Activated CD8-positive, alpha-beta memory T cell treated with anti-CD3 and anti-CD28 coated beads for 36 hours (primary cell): Measurements from ENCODE around the gene PSG2. TPM values are rescaled to one million over a fixed set of nuclear protein-coding genes. Genes with fewer than 3 reads are reported as not detected.

ENCODE experiments used
- total RNA-seq, 2 experiments: library from RNA; stranded (reverse); gene quantifications; one replicate each; pipeline ENCODE4 v1.2.3, GENCODE V29; 2021

Gene PSG2
- total RNA-seq, 2 experiments from 2014 or later = not detected

Other genes starting within 250 kb of the PSG2 start
- gene PSG1, start 203.0 kb downstream of the PSG2 start, total RNA-seq = not detected
- gene PSG6, start 164.8 kb downstream of the PSG2 start, total RNA-seq = not detected
- not detected for gene PSG7, start 145.5 kb downstream of the PSG2 start, total RNA-seq
- gene PSG11, start 56.2 kb downstream of the PSG2 start, total RNA-seq = not detected
- not detected for gene PSG5, start 103.8 kb upstream of the PSG2 start, total RNA-seq
- gene PSG4, start 122.9 kb upstream of the PSG2 start, total RNA-seq = not detected
- not detected for gene PSG9, start 186.8 kb upstream of the PSG2 start, total RNA-seq